Spleen (tissue), 7 donors: ENCODE data around the gene MAP3K14.

Source experiments
- POLR2A ChIP-seq, 3 donors: fragments of 450-650 bp; IDR thresholded peaks; one replicate each; pipeline ENCODE4 v1.5.1; 2017; ENCODE audit warnings: antibody characterized with exemption in 3 of 3, mild to moderate bottlenecking in 1 of 3
- POLR2AphosphoS5 ChIP-seq, 3 donors: sonication (generic); formaldehyde crosslinking; IDR thresholded peaks; one replicate each; pipeline ENCODE4 v1.5.1; 2017; ENCODE audit warnings: antibody characterized with exemption in 3 of 3
- TF ChIP-seq, protein P1 (sequence below), 11 experiments: fragments of 200-600 bp in 7 of 11; fragments of 450-650 bp in 4 of 11; sonication (generic) in 4 of 11; IDR thresholded peaks in 8 of 11; conservative IDR thresholded peaks in 3 of 11; 1 replicate in 7 of 11; 2 replicates in 4 of 11; pipeline versions ENCODE4 v1.4.0 to v1.8.0; 2016 to 2021; ENCODE audit warnings: antibody characterized with exemption in 11 of 11, inconsistent platforms in 4 of 11, mild to moderate bottlenecking in 1 of 11
- donor health status: DM: no; HTN: no; CAD: no; lungs with moderate emphysema.
- donor health status: DM: no; HTN: no; CAD: no.
- donor health status: DM: no; HTN: no; CAD: no.

DNA sequence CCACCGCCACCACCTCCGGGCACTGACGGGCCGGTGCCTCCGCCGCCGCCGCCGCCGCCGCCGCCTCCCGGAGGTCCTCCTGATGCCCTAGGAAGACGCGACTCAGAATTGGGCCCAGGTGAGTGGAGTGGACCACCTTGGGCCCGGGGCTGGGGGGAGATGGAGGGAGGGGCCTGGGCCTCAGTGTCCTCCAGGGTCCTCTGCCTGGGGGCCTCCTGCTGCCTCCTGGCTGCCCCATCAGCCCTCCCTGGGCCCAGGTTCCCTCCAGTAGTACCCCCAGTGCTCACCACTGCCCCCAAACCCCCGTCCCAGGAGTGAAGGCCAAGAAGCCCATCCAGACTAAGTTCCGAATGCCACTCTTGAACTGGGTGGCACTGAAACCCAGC lies 74.8 kb downstream of the MAP3K14 start:
- TF ChIP-seq, protein P1, sequence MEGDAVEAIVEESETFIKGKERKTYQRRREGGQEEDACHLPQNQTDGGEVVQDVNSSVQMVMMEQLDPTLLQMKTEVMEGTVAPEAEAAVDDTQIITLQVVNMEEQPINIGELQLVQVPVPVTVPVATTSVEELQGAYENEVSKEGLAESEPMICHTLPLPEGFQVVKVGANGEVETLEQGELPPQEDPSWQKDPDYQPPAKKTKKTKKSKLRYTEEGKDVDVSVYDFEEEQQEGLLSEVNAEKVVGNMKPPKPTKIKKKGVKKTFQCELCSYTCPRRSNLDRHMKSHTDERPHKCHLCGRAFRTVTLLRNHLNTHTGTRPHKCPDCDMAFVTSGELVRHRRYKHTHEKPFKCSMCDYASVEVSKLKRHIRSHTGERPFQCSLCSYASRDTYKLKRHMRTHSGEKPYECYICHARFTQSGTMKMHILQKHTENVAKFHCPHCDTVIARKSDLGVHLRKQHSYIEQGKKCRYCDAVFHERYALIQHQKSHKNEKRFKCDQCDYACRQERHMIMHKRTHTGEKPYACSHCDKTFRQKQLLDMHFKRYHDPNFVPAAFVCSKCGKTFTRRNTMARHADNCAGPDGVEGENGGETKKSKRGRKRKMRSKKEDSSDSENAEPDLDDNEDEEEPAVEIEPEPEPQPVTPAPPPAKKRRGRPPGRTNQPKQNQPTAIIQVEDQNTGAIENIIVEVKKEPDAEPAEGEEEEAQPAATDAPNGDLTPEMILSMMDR (IDR thresholded peaks at IDR 0.05 in 8 of 11, conservative IDR thresholded peaks at IDR 0.05 in 3 of 11), result no peak
- no peak for TF ChIP-seq POLR2A (IDR thresholded peaks at IDR 0.05)
- no peak for TF ChIP-seq POLR2AphosphoS5 (IDR thresholded peaks at IDR 0.05)
